Measurements from ENCODE around the gene MORC1.

- TF ChIP-seq CTCF (optimal IDR thresholded peaks at IDR 0.05 in 1 of 3, IDR thresholded peaks at IDR 0.05 in 1 of 3, conservative IDR thresholded peaks at IDR 0.05 in 1 of 3; ENCODE audit: extremely low read depth in 1 of 3, insufficient read depth in 2 of 3, low read length in 3 of 3) = no peak
- no peak for TF ChIP-seq EZH2 (IDR thresholded peaks at IDR 0.05; ENCODE audit: low read length)
Observed at GRCh38 chr3:109125902-109126301, 8.0 kb upstream of the MORC1 start.
